Activated CD4-positive, alpha-beta T cell treated with anti-CD3 and anti-CD28 coated beads, Interleukin-2, amount 50 U/mL, for 1 hour (primary cell): Measurements from ENCODE around the gene ATP5PO.
"Not testable (repeated sequence)": the region's sequence is repeated elsewhere in the genome, so short reads cannot be mapped to it uniquely, and the experiment has no call there.

ENCODE experiments used
- DNase-seq: peaks from one replicate; pipeline ENCODE4 v3.0.0-alpha.2; 2020

The ATP5PO gene

GRCh38 chr21:33865996-33866575 is 49.5 kb downstream of the ATP5PO start:
- DNase-seq = no peak

GRCh38 chr21:33865176-33865575 is 50.4 kb downstream of the ATP5PO start:
- no peak for DNase-seq

GRCh38 chr21:33864150-33864549 is 51.5 kb downstream of the ATP5PO start:
- DNase-seq = no peak

GRCh38 chr21:33863191-33863590 is 52.4 kb downstream of the ATP5PO start:
- DNase-seq = not testable (repeated sequence)

- DNase-seq = no peak
Observed at GRCh38 chr21:33861125-33861524, 54.5 kb downstream of the ATP5PO start.

- DNase-seq = no peak
Observed at GRCh38 chr21:33860332-33860879, 55.2 kb downstream of the ATP5PO start.

- no peak for DNase-seq
Observed at GRCh38 chr21:33859373-33860102, 56.1 kb downstream of the ATP5PO start.

GRCh38 chr21:33858667-33859372 is 56.8 kb downstream of the ATP5PO start:
- DNase-seq = no peak

GRCh38 chr21:33857846-33858666 is 57.5 kb downstream of the ATP5PO start:
- no peak for DNase-seq

- no peak for DNase-seq
Observed at GRCh38 chr21:33856893-33857527, 58.6 kb downstream of the ATP5PO start.

GRCh38 chr21:33855190-33855589 is 60.4 kb downstream of the ATP5PO start:
- DNase-seq = no peak

- DNase-seq = no peak
Observed at GRCh38 chr21:33854604-33855003, 61.0 kb downstream of the ATP5PO start.
